Measurements from ENCODE around the gene MCC. TPM values are rescaled to one million over a fixed set of nuclear protein-coding genes. Genes with fewer than 3 reads are reported as not detected.

The MCC gene
- total RNA-seq, 4 donors from 2014 or later: 6.8 to 11.9 (median 9.0) TPM

DNA sequence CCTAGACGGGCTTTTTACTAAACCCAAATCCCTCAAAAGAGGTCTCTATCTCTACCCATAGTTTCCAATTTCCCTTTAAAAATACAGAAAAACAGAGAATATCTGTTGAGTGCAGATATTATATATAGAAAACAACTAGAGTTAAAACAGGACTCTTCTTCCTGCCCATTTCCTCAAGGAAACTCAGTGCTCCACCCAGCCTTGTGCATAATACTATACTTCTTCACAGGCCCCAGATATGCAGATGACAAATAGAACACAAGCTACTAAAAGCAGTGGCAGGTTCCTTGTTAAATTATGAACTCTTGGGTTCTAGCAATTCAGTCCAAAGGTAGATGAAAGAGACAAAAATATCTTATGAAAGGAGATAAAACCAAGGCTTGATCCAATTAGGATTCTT, 253.7 kb downstream of the MCC start:
- H3K9me3 ChIP-seq: no peaks in the 10 kb centered on the region
- no peaks in the 10 kb centered on the region for H3K36me3 ChIP-seq
- TF ChIP-seq CTCF (IDR thresholded peaks at IDR 0.05 in 4 of 5, conservative IDR thresholded peaks at IDR 0.05 in 1 of 5) (no peak), POLR2A (IDR thresholded peaks at IDR 0.05) (no peak)
- in situ Hi-C loops (cut with MboI; ENCODE audit: low sequenced_read_pairs in 4 of 4) (no loop called here), intact Hi-C loops (cut with DNase I; ENCODE audit: low total_unique reads) (loop anchor here (10.0 kb wide), 1 partner anchor 60 kb away; no protein-coding TSS in a partner anchor)
- no peak for DNase-seq
- peak overlapping the region in 1 of 4 donors; percentile 12 for H3K27ac ChIP-seq
- no peak for ATAC-seq
- H3K27me3 ChIP-seq: no peaks in the 10 kb centered on the region
- H3K4me1 ChIP-seq: peaks cover 17 to 44% of the 10 kb centered on the region in 2 donors
- H3K4me3 ChIP-seq: no peak overlapping the region

- ATAC-seq (no peak), DNase-seq (no peak)
- Histone ChIP-seq H3K36me3 (no peaks in the 10 kb centered on the region), H3K4me1 (peaks cover 17 to 44% of the 10 kb centered on the region in 2 donors), H3K4me3 (no peak overlapping the region), H3K27ac (no peak overlapping the region), H3K27me3 (no peaks in the 10 kb centered on the region), H3K9me3 (no peaks in the 10 kb centered on the region)
- TF ChIP-seq POLR2A (IDR thresholded peaks at IDR 0.05) (no peak), CTCF (IDR thresholded peaks at IDR 0.05 in 4 of 5, conservative IDR thresholded peaks at IDR 0.05 in 1 of 5) (no peak)
- in situ Hi-C loops (cut with MboI; ENCODE audit: low sequenced_read_pairs in 4 of 4) (no loop called here), intact Hi-C loops (cut with DNase I; ENCODE audit: low total_unique reads) (loop anchor here (10.0 kb wide), 1 partner anchor 61 kb away; no protein-coding TSS in a partner anchor)
Observed at GRCh38 chr5:113233606-113234005, 254.6 kb downstream of the MCC start.

DNA sequence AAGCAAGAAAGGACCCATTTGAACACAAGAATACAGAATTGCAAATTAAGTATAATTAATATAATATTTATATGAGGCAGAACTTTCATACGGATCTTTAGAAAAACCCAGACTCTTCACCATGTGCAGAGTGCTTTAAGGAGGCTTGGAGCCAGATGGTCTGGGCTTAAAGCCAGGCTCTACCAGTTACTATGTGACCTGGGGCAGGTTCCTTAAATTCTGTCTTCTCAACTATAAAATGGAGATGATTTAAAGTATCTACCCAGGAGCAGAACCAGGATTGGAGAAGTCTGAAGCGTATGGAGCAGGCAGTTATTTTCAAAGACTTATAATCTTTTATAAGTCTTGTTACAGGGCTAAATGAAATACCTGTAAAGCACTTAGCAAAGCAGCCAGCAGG, 255.6 kb downstream of the MCC start:
- ATAC-seq (peak in 1 of 2 donors; percentile 48), DNase-seq (no peak)
- in situ Hi-C loops (cut with MboI; ENCODE audit: low sequenced_read_pairs in 4 of 4): no loop called here
- intact Hi-C loops (cut with DNase I; ENCODE audit: low total_unique reads): loop anchor here (10.0 kb wide), 1 partner anchor 62 kb away; no protein-coding TSS in a partner anchor
- Histone ChIP-seq H3K27me3 (no peaks in the 10 kb centered on the region), H3K36me3 (no peaks in the 10 kb centered on the region), H3K27ac (peak overlapping the region in 2 of 4 donors; percentile 5 to 68), H3K4me1 (peaks cover 17 to 44% of the 10 kb centered on the region in 2 donors), H3K4me3 (no peak overlapping the region), H3K9me3 (no peaks in the 10 kb centered on the region)
- TF ChIP-seq POLR2A (IDR thresholded peaks at IDR 0.05) (no peak), CTCF (IDR thresholded peaks at IDR 0.05 in 4 of 5, conservative IDR thresholded peaks at IDR 0.05 in 1 of 5) (no peak)

- TF ChIP-seq CTCF (IDR thresholded peaks at IDR 0.05 in 4 of 5, conservative IDR thresholded peaks at IDR 0.05 in 1 of 5) (no peak), POLR2A (IDR thresholded peaks at IDR 0.05) (no peak)
- H3K27ac ChIP-seq: peak overlapping the region in 2 of 4 donors; percentile 5 to 68
- peak; percentile 69 to 89 for ATAC-seq
- no peak for DNase-seq
- no peaks in the 10 kb centered on the region for H3K27me3 ChIP-seq
- H3K36me3 ChIP-seq: no peaks in the 10 kb centered on the region
- H3K9me3 ChIP-seq: no peaks in the 10 kb centered on the region
- H3K4me3 ChIP-seq: no peak overlapping the region
- in situ Hi-C loops (cut with MboI; ENCODE audit: low sequenced_read_pairs in 4 of 4): no loop called here
- H3K4me1 ChIP-seq: peaks cover 17 to 44% of the 10 kb centered on the region in 2 donors
- intact Hi-C loops (cut with DNase I; ENCODE audit: low total_unique reads): loop anchor here (10.0 kb wide), 1 partner anchor 63 kb away; no protein-coding TSS in a partner anchor
Observed at GRCh38 chr5:113232221-113232620, 256.0 kb downstream of the MCC start.

GRCh38 chr5:113231653-113232000, 256.6 kb downstream of the MCC start:
- no peak for TF ChIP-seq POLR2A (IDR thresholded peaks at IDR 0.05)
- no peak for TF ChIP-seq CTCF (IDR thresholded peaks at IDR 0.05 in 4 of 5, conservative IDR thresholded peaks at IDR 0.05 in 1 of 5)
- Histone ChIP-seq H3K4me1 (peaks cover 17 to 44% of the 10 kb centered on the region in 2 donors), H3K36me3 (no peaks in the 10 kb centered on the region), H3K4me3 (no peak overlapping the region), H3K27ac (peak overlapping the region in 1 of 4 donors; percentile 68), H3K27me3 (no peaks in the 10 kb centered on the region), H3K9me3 (no peaks in the 10 kb centered on the region)
- in situ Hi-C loops (cut with MboI; ENCODE audit: low sequenced_read_pairs in 4 of 4): no loop called here
- DNase-seq: no peak
- ATAC-seq: no peak
- intact Hi-C loops (cut with DNase I; ENCODE audit: low total_unique reads): loop anchor here (1.0 to 10.0 kb wide), 2 partner anchors 27 to 63 kb away; no protein-coding TSS in a partner anchor
